Ecto neural progenitor cell (in vitro differentiated cells): ENCODE results near the gene TBC1D9.

Experiments used
- DNase-seq: peaks from one replicate; pipeline ENCODE4 v3.0.0-alpha.2; 2018; ENCODE audit warnings: low spot score

Gene TBC1D9

DNA sequence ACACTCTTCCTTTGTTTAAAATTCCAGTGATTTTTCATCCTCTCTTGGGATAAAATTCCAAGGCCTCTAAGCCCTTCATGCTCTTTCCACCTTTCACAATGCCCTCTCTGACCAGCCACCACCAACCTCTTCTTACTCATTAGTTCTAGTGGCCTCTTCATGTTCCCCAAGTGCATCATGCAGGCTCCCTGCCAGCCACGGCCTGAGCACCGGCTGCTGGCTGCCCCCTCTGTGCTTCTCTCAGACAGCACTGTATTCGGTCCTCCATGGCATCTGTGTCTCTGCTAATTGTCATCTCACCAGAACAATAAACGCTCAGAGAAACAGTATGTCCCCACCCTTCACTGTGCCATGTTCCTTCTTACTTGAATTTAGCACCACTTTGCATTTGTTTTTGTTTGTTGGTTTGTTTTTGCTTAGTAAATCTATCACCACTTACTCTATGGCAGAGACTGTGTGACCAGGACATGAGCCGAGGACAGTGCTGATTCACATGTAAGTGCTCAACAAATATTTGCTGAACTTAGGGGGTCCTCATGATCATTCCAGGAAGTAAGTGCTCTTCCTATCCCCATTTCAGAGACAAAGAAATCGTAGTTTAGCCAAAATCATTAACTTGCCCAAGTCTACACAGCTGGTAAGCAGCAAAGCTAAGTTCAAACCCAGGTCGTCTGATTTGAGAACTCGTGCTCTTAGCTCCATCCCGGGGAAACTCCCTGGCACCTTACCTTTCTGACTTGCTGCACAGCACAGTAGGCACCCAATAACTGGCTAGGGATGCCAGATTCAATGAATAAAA, 110.4 kb downstream of the TBC1D9 start:
- no peak for DNase-seq

DNA sequence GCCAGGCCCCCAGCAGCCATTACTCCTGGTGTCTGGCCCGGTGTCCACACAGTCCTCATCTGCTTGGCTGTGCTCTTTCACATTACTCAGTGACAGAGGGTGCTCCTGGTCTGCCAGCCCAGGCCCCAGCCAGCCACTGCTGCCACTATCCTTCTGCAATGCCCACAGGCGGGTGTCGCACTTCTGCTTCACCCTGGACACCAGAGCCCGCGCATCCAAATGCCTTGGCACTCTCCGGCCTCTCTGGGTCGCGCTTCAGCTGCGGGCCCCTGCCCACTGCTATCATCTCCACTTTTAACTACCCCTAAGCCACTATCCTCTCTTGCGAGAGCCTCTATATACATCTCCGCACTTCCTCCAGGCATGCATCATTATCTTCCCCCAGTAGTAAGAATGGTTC, 111.0 kb downstream of the TBC1D9 start:
- DNase-seq: no peak

GRCh38 chr4:140644470-140645185, 111.6 kb downstream of the TBC1D9 start:
- DNase-seq: no peak

DNA sequence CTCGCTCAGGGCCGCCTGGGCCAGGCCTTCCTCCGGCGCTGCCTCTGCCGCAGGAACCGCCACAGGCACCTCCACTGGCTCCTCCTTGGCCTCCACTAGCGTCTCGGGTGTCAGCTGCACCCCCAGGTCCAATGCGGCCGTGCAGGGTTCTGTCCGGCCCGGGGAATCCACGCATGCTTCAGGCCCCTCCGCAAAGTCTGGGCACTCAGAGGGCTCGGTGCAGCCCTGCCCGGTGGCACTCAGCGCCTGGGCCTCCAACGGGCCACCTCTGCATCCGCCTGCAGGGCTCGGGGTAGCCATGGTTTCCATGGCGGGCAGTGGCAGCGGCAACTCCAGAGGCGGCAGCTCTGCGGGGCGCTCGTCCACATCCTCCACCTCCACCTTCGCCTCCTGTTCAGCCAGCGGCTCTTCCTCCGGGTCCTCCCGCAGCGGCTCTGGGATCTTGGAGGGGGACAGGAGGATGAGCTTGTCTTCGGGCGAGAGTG, 112.6 kb downstream of the TBC1D9 start:
- no peak for DNase-seq

DNA sequence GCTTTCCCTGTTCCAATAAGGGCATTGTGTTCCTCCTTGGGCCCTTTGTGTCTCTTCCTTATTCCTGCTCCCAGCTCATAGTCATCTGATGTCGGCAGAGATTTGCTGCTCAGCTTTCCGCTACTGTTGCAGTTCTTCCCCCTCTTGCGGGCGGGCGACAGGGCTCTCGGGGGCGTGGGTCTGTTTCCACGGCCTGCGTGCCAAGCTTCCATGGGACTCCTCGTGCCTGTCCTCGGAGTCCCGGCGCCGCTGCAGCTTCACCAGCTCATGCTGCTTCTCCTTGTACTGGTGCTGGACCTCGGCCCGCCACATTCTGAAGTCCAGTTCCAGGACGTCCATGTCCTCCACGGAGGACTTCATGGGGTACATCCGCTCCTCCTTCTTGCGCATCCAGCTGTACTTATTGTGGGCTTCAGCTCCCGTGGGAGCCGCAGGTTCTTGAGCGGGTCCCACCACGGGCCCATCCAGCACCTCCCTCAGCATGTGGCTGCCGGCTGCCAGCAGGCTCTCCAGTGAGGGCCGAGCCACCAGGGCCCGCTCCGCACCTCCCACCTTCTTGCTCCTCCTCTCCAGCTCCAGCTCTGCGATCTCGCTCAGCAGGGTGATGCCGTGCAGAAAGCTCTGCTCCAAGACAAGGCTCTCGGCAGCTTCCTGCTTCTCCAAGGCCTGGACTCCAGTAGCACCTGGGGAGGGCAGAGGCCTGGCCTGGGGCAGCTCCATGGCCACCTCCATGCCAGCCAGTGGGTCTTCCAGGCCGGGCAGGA, 113.3 kb downstream of the TBC1D9 start:
- DNase-seq: no peak

DNA sequence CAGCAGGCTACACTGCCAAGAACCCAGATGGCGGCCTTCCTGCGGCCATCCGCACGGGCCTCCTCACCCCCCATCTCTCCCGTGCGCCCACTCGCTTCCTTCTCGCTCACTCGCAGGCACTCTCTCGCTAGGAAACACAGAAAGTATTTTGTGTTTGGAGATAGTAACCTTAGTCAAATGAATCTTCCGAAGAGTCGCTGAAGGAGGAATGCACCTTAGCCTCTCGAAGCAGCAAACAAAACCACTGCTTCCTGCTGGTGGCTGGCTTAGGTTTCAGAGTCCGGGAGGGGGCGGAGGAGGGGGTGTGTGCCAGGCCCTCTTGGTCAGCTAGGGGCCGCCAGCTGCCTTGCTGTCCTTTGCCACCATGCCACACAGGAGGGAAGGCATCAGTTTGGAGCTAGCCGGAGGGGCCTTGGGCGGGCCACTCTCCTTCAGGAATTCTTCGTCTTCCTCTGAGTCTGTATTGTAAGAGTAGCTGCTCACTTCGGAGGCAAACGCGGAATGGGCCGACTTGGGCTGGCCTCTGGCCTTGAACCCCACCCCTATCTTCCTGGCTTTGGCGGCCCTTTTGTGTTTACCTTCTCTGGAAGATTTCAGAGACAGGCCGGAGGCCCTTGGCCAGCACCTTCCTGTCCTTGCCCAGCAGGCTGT, 114.3 kb downstream of the TBC1D9 start:
- no peak for DNase-seq

DNA sequence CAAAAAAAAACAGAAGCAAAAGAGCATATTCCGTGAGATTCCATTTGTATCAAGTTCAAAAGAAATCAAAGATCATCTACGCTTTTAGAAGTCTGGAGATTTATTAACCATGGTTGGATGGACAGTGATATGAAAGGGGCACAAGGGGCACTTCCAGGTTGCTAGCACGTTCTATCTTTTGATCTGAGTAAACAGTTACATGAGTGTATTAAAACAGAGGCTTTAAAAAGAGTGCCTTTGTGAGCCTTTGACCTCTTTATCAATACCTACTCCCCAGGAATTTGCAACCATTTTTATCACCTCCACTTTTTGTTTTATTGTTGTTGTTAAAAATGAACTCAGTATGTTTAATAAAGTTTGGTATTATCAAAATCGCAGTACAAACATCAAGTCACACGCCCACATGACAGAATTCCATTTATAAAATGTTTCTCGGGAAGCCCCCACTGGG, 115.1 kb downstream of the TBC1D9 start:
- no peak for DNase-seq

GRCh38 chr4:140640150-140640748, 115.9 kb downstream of the TBC1D9 start:
- DNase-seq: no peak

DNA sequence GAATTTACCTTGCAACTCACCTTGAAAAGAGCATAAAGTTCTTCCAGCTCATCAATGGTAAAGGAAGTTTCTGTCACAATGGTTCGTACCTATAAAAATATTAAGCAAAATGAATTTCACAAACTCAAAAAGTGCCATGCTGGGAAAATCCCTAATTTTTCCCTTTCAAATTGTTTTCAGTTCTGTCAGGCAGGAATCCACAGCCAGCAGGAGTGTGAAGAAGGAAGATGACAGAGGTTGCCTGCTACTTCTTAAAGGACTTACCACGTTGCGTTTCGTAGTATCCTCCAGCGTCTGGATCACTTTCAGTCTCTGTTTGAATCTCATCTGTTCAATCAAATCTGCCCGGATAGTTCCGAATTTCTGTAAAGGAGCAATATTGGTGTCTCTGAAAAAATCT, 117.1 kb downstream of the TBC1D9 start:
- no peak for DNase-seq

DNA sequence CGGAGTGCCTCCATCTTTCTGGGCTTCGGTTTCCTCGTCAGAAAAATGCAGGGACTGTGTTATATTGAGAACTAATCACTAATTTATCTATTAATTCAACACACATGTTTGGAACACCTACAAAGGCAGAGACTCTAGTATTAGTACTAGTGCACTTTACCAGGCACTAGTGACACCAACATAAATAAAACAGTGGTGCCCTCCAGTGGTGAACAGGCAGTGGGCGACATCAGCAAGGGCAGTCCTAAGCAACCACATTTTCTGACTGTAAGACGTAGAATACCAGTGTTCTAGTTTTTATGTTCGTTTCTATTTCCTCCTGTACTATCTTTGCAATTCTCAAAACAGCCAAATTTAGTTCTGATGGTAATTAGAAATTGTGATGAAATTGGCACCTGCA, 118.3 kb downstream of the TBC1D9 start:
- no peak for DNase-seq

GRCh38 chr4:140635606-140636005, 120.6 kb downstream of the TBC1D9 start:
- no peak for DNase-seq

DNA sequence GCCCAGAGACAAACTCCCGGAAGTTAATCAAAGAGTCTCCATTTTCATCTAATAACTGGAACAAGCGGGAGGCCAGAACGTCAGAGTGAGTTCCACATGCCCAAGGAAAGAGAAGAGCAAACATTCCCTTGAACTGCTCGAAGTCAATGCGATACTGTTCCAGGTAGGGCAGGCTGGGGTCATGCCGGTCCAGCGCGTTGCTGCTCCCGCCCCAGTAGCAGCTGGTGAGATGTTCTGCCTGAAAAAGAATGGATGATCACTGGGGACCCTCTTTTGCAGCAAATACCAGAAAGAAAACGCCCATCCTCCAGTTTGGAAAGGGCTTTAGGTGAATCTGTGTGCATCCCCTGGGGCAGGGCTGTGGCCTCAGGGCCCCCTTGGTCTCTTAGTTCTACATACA, 122.2 kb downstream of the TBC1D9 start:
- no peak for DNase-seq

GRCh38 chr4:140633124-140633523, 123.1 kb downstream of the TBC1D9 start:
- no peak for DNase-seq

- no peak for DNase-seq
These were observed 125.9 kb downstream of the TBC1D9 start for GRCh38 chr4:140630246-140630645.

DNA sequence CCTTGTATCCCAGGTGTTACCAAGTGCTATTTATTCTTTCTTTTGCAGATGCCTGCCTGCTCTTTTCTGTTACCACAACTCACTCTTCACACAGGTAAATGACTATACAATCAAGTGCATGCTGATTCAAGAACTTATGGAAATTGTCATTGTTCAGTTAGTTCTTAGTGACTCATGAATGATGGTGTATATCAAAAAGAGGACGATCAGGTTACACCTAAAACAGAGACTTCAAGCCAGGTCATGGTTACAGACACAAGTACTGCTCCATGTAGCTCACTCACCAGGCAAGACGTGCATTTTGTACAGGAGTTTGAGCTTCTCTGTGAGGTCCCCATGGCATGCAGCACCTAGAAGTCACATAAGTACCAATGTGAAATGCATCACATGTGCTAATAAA, 128.2 kb downstream of the TBC1D9 start:
- DNase-seq: no peak

GRCh38 chr4:140626661-140627376, 129.4 kb downstream of the TBC1D9 start:
- DNase-seq: no peak

- DNase-seq: no peak
These were observed 133.7 kb downstream of the TBC1D9 start for GRCh38 chr4:140622333-140622958.

GRCh38 chr4:140621161-140621560, 135.0 kb downstream of the TBC1D9 start:
- DNase-seq: no peak

DNA sequence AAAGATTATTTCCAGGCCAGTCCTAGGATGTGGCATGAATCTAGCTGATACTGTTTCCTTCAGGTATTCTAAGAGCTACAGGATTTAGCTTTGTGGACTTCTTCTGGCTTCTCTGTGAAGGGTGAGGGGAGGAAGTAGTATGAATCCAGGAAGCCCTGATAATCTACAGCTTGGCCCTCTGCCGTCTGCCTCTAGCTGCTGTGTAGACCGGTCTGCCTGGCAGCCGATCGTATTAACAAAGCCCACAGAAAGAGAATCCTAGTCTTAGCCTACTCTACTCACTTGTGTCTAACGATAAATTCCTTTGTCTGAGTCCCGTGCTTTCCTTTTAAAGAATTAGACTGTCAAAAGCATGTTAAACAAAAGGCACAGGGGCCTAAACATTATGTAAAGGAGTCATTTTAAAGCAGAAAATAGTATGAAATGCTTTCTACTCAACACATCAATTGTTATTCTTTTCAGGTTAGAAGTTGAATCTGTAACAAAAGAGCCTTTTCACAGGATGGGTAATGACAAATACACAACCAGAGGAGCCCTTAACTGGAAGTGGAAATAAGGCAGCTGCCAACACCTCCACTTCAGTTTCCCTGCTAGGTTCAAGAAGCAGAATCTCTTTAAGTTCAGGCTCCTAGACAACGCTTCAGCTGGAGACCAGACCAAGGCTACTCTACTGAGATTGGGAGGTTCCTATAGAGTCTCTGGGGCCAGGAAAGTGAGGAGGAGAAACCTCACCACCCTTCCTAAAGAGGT, 138.5 kb downstream of the TBC1D9 start:
- DNase-seq: no peak

DNA sequence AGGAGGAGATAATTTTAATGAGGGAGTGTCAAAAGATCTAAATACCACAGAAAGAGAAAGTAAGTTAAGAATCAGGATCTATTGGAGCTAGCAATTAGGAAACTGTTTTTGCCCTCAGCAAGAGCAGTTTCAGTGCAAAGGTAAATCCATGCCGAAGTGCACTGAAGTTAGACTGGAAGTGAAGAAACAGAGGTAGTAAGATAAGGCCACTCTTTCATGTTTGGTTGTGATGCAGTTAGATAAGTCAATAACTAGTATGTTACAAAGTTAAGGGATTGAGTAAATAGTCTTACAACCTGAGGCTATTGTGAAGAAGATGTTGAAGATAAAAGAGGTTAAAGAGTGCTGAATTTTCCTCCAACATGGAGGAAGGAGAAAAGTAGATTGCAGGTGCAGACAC, 140.7 kb downstream of the TBC1D9 start:
- DNase-seq: no peak
